Posterior cingulate gyrus (tissue), 11 donors: ENCODE data around the gene ZBTB17.
"Not testable (repeated sequence)": the region's sequence is repeated elsewhere in the genome, so short reads cannot be mapped to it uniquely, and the experiment has no call there.

Experiments used
- DNase-seq, 10 donors: peaks; one replicate each; pipeline versions ENCODE4 v3.0.0 to v3.0.0-alpha.2; 2020 to 2021; ENCODE audit warnings: mixed read lengths in 3 of 10
- intact Hi-C: fragments of 100-400 bp; cut with DNase I; formaldehyde crosslinking; loops from one replicate; pipeline ENCODE4 v1.15.1; 2023

The ZBTB17 gene

DNA sequence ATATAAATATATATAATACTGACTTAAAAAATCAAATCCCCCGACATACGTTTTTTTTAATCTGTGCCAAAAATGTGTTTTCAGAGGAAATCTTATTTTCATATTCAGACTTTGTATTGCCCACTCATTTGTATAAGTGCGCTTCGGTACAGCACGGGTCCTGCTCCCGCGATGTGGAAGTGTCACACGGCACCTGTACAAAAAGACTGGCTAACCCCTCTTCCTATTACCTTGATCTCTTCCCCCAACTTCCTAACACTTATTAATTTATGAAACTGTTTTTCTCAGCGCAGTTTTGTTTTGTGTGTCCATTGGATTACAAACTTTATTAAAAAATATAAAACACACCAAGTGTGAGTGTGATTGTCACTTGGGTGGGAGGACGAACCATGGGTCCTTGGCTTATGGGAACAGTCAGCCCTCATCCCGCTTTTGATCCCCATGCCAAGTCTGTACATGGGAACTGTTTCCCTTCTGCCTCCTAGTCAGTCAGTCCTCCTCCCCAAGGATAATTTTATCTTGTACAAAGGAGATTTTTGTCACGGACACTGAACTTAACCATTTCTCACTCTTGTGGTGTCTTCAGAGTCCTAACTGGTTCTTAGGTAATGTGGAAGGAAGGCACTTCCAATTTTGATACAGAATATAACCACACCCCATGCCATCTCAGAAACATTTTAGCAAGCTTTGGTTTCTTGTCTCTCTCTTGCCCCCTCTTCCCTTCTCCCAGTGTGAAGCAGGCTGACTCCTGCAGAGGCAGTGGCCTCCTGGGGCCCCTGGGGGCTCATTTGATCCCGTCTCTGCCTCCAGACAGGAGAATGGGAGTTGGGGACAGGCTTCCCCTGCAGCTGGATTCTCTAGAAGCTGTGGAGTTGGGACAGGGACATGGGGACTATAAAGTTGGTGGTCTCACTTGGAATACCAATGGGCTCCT, 35.5 kb downstream of the ZBTB17 start:
- intact Hi-C loops, result no loop called here

DNA sequence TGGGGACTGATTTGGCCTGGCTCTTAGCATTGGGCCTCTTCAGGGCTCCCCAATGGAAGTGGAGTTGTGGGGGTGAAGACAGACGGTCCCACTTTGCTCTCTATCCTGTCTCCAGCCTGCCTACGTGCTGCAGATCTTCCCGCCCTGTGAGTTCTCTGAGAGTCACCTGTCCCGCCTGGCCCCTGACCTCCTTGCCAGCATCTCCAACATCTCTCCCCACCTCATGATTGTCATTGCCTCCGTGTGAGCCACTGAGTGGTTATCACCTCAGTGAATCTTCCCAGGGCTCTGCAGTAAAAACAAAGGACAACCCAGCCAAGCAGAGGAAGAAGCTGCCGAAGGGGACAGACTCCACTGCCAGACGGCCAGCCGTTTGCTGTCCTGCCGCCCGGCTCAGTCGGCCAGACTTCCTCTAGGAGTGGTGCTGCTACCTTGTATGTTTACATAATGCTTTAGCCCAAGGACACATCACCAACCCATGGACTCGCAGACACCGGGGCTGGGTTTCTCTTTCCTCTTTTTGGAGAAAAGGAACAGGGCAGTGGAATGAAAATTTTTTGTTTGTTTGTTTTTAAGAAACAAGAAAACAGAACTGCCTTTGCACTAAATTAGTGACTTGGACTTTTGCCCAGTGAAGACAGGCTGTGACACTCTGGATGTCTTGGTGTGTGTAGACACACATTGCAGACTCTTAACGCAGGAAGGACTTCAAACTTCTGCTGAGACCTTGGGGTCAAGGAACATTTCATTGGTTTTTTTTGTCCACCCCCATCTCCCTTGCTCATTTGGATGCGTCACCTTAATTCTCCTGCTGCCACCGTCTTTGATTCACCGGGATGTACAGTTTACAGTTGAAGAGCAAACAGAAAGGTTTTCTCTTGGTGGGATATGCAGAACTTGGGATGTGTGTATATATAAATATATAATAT, 36.5 kb downstream of the ZBTB17 start:
- intact Hi-C loops, result no loop called here
- peak in 3 of 10 donors; percentile 13 to 89 (median 85) for DNase-seq

More for the DNA sequence above, 35.5 kb downstream of the ZBTB17 start:
- peak in 1 of 10 donors; percentile 9 for DNase-seq

DNA sequence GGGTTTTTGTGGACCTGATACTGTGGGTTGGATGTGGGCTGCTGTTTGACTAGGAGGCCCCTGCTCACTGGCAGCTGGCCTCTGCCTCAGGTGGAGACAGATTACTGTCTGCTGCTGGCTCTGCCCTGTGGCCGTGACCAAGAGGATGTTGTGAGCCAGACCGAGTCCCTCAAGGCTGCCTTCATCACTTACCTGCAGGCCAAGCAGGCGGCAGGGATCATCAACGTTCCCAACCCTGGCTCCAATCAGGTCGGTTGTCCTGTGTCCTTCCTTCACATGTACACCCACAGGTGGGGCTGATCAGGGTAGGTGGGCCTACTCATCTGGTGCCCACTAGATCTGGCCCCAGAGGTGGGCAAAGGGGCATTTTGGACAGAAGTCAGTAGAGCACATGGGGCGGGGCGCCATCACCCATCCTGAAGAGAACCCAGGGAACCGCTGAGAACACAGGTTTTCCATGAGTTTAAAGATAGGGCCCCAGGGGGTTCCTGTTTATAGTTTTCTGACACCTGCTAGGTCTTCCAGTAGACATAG, 37.2 kb downstream of the ZBTB17 start:
- intact Hi-C loops, result no loop called here
- DNase-seq, result peak in 2 of 10 donors; percentile 10 to 70

DNA sequence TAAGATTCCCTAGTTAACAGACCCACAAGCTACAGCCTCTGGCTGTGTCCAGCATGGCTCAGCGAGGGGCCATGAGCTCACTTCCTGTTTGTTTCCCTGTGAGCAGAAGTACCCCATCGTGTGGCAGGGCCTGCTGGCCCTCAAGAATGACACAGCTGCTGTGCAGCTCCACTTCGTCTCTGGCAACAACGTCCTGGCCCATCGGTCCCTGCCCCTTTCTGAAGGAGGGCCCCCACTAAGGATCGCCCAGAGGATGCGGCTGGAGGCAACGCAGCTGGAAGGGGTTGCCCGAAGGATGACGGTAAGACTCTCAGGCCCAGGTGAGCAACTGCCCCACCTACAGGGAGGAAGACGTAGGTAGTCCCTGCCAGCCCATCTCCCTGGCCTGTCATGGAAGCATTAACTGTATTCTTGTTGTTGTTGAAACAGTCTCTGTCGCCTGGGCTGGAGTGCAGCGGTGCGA, 38.2 kb downstream of the ZBTB17 start:
- intact Hi-C loops, result no loop called here
- DNase-seq, result peak in 3 of 10 donors; percentile 15 to 87 (median 81)

DNA sequence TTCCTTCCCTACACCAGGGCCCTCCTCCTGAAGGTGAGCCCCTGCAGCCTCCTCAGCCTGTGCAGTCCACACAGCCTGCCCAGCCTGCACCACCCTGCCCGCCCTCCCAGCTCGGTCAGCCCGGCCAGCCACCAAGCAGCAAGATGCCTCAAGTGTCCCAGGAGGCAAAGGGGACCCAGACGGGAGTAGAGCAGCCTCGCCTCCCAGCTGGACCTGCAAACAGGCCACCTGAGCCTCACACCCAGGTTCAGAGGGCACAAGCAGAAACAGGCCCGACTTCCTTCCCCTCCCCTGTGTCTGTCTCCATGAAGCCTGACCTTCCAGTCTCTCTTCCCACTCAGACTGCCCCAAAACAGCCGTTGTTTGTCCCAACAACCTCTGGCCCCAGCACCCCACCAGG, 38.8 kb downstream of the ZBTB17 start:
- intact Hi-C loops, result no loop called here
- DNase-seq, result peak in 2 of 10 donors; percentile 13 to 49

DNA sequence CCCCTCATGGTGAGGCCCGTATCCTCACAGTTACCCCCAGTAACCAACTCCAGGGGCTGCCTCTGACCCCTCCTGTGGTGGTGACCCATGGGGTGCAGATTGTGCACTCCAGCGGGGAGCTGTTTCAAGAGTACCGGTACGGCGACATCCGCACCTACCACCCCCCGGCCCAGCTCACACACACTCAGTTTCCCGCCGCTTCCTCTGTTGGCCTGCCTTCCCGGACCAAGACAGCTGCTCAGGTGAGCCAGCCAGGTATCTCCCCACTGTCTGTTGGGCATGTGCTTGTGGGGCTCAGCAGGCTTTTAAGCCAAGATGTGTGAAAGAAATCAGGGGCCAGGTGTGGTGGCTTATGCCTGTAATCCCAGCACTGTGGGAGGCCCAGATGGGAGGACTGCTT, 39.9 kb downstream of the ZBTB17 start:
- no peak for DNase-seq
- intact Hi-C loops, result no loop called here

DNA sequence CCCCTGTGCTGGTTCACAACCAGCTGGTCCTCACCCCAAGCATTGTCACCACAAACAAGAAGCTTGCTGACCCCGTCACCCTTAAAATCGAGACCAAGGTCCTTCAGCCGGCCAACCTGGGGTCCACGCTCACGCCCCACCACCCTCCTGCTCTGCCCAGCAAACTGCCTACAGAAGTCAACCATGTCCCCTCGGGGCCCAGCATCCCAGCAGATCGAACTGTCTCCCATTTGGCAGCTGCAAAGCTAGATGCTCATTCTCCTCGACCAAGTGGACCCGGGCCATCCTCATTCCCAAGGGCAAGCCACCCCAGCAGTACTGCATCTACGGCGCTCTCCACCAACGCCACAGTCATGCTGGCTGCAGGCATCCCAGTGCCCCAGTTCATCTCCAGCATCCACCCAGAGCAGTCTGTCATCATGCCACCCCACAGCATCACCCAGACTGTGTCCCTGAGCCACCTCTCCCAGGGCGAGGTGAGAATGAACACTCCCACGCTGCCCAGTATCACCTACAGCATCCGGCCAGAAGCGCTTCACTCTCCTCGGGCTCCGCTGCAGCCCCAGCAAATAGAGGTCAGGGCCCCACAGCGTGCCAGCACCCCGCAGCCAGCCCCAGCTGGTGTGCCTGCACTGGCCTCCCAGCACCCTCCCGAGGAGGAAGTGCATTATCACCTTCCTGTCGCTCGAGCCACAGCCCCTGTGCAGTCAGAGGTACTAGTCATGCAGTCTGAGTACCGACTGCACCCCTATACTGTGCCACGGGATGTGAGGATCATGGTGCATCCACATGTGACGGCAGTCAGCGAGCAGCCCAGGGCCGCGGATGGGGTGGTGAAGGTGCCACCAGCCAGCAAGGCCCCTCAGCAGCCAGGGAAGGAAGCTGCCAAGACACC, 40.6 kb downstream of the ZBTB17 start:
- intact Hi-C loops, result no loop called here
- DNase-seq, result peak in 1 of 10 donors; percentile 61

DNA sequence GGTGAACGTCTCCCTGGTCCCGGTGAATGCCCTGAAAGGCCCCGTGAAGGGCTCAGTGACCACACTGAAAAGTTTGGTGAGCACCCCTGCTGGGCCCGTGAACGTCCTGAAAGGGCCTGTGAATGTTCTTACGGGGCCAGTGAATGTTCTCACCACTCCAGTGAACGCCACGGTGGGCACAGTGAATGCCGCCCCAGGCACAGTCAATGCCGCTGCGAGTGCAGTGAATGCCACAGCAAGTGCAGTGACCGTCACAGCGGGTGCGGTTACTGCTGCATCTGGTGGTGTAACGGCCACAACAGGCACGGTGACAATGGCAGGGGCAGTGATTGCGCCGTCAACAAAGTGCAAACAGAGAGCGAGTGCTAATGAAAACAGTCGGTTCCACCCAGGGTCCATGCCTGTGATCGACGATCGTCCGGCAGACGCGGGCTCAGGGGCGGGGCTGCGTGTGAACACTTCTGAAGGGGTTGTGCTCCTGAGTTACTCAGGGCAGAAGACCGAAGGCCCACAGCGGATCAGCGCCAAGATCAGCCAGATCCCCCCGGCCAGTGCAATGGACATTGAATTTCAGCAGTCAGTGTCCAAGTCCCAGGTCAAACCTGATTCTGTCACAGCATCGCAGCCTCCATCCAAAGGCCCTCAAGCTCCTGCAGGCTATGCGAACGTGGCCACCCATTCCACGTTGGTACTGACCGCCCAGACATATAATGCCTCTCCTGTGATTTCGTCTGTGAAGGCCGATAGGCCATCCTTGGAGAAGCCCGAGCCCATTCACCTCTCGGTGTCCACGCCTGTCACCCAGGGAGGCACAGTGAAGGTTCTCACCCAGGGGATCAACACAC, 41.5 kb downstream of the ZBTB17 start:
- intact Hi-C loops, result no loop called here
- peak in 2 of 10 donors; percentile 60 to 70 for DNase-seq

DNA sequence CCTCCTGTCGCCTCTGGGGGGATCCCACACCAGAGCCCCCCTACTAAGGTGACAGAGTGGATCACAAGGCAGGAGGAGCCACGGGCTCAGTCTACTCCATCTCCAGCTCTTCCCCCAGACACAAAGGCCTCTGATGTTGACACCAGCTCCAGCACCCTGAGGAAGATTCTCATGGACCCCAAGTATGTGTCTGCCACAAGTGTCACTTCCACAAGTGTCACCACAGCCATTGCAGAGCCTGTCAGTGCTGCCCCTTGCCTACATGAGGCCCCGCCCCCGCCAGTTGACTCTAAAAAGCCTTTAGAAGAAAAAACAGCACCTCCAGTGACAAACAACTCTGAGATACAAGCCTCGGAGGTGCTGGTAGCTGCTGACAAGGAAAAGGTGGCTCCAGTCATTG, 42.2 kb downstream of the ZBTB17 start:
- intact Hi-C loops, result no loop called here
- no peak for DNase-seq

DNA sequence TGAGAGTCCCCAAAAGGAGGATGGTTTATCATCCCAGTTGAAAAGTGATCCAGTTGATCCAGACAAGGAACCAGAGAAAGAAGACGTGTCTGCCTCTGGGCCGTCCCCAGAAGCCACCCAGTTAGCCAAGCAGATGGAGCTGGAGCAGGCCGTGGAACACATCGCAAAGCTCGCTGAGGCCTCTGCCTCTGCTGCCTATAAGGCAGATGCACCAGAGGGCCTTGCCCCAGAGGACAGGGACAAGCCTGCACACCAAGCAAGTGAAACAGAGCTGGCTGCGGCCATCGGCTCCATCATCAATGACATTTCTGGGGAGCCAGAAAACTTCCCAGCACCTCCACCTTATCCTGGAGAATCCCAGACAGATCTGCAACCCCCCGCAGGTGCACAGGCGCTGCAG, 43.3 kb downstream of the ZBTB17 start:
- no peak for DNase-seq
- intact Hi-C loops, result no loop called here

DNA sequence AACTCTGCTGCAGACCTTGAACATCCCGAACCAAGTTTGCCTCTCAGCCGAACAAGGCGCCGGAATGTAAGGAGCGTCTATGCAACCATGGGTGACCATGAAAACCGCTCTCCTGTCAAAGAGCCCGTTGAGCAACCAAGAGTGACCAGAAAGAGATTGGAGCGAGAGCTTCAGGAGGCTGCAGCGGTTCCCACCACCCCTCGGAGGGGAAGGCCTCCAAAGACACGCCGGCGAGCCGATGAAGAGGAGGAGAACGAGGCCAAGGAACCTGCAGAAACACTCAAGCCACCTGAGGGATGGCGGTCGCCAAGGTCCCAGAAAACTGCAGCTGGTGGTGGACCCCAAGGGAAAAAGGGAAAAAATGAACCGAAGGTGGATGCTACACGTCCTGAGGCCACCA, 44.0 kb downstream of the ZBTB17 start:
- intact Hi-C loops, result no loop called here
- no peak for DNase-seq

DNA sequence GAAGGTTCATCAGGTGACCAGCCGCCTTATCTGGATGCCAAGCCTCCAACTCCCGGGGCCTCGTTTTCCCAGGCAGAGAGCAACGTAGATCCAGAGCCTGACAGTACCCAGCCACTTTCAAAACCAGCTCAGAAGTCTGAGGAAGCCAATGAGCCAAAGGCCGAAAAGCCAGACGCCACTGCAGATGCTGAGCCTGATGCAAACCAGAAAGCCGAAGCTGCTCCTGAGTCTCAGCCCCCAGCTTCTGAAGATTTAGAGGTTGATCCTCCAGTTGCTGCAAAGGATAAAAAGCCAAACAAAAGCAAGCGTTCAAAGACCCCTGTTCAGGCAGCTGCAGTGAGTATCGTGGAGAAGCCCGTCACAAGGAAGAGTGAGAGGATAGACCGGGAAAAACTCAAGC, 44.5 kb downstream of the ZBTB17 start:
- intact Hi-C loops, result no loop called here
- DNase-seq, result no peak

DNA sequence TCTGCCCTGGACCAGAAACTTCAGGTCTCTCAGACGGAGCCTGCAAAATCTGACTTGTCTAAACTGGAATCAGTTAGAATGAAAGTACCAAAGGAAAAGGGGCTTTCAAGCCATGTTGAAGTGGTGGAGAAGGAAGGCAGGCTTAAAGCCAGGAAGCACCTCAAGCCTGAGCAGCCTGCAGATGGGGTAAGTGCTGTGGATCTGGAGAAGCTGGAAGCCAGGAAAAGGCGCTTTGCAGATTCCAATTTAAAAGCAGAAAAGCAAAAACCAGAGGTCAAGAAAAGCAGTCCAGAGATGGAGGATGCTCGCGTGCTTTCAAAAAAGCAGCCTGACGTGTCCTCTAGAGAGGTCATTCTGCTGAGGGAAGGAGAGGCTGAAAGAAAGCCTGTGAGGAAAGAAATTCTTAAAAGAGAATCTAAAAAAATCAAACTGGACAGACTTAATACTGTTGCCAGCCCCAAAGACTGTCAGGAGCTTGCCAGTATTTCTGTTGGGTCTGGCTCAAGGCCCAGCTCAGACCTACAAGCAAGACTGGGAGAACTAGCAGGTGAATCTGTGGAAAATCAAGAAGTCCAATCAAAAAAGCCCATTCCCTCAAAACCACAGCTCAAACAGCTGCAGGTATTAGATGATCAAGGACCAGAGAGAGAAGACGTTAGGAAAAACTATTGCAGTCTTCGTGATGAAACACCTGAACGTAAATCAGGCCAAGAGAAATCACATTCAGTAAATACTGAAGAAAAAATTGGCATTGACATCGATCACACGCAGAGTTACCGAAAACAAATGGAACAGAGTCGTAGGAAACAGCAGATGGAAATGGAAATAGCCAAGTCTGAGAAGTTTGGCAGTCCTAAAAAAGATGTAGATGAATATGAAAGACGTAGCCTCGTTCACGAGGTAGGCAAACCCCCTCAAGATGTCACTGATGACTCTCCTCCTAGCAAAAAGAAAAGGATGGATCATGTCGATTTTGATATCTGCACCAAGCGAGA, 46.6 kb downstream of the ZBTB17 start:
- intact Hi-C loops, result no loop called here
- DNase-seq, result no peak

DNA sequence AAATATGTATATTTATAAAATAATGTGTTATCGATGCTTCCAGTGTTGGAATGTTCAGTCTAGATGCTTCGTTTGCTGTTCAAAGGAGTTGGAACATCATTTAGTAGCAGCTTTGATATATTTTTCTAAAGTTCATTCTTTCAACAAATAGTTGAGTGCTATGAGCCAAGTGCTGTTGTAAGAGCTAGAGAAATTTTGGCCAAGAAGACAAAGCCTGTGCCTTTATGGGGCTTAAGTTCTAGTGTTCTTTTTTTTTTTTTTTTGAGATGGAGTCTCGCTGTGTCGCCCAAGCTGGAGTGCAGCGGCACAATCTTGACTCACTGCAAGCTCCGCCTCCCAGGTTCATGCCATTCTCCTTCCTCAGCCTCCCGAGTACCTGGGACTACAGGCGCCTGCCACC, 49.5 kb downstream of the ZBTB17 start:
- DNase-seq, intact Hi-C loops: not testable (repeated sequence)

DNA sequence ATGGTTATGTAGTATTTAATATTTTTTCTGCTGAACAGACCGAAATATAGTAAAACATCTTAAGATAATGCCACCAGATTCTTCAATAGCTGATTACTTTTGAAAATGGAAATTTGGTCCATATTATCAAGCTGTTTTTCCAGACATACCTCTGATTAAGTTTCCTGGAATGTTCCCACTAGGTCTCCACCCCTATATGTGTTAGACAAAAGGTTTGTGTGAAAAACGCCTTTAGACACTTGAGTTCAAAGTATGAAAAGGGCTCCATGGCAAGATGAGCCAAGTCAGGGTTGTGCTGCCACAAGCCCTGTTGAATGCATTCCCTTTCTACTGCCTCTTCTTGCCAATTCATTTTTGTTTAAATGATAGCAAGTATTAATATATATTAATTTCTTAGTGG, 52.7 kb downstream of the ZBTB17 start:
- no peak for DNase-seq
- intact Hi-C loops, result no loop called here

DNA sequence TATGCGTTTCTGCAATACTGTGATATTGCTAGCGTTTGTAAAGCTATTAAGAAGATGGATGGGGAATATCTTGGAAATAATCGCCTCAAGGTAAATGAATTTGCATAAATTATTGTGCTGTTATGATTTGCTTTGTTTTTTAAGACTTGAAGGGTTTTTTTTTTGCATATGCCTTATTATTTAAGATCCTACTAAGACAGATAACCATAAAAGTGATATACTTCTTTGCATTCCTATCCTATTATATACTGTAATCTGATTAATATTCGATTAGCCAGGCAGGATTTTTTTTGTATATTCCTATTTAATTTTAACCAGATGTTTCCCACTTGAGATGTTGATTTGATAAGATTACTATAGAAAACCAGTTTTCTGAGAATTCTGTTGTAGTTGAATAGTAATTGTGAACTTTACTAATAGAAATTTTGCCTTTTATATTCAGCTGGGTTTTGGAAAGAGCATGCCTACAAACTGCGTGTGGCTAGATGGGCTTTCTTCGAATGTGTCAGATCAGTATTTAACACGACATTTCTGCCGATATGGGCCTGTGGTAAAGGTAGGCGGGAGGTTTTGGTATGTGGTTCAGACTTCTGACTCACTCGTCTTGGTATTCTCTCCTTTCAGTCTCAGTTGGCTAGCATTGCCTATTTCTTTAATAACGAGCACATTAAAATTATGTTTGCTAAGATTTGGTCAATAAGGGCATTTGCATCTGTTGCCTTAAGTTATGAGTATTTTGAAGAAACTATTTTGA, 56.8 kb downstream of the ZBTB17 start:
- DNase-seq, result no peak
- intact Hi-C loops, result no loop called here

DNA sequence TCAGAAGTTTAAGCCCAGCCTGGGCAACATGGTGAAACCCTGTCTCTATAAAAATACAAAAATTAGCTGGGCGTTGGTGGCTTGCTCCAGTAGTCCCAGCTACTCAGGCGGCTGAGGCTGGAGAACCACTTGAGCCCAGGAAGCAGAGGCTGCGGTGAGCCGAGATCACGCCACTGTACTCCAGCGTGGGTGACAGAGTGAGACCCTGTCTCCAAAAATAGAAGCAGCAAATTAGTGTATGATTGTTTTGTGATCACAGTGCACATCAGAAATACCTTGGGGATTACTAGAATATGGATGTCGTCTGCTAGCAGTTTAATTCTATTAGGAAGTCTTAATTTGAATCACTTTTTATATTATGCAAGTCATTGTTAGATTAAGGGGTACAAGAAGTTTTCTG, 59.0 kb downstream of the ZBTB17 start:
- no peak for DNase-seq
- intact Hi-C loops, result no loop called here
